OCI-M2 (cell line): Measurements from ENCODE around the gene PLS1.
"Not testable (repeated sequence)": the region's sequence is repeated elsewhere in the genome, so short reads cannot be mapped to it uniquely, and the experiment has no call there.

Source experiments
- DNase-seq: peaks from one replicate; lab custom pipeline; 2025; ENCODE audit not compliant: unreplicated experiment; lab: John Stamatoyannopoulos, UW

Gene PLS1

GRCh38 chr3:142595951-142596725 is at the start of gene PLS1:
TSS of gene PLS1 (plus strand) at chr3:142596393. CDS start at chr3:142664238, 67,845 bp downstream.
- peak; percentile 44 for DNase-seq

GRCh38 chr3:142549986-142550385 is 46.2 kb upstream of the PLS1 start:
- no peak for DNase-seq

- DNase-seq, result not testable (repeated sequence)
These were observed 43.6 kb upstream of the PLS1 start for GRCh38 chr3:142552579-142552978.

- DNase-seq, result no peak
These were observed 42.5 kb upstream of the PLS1 start for GRCh38 chr3:142553741-142554140.

GRCh38 chr3:142560118-142560517 is 36.1 kb upstream of the PLS1 start:
- DNase-seq, result no peak

- no peak for DNase-seq
These were observed 32.6 kb upstream of the PLS1 start for GRCh38 chr3:142563496-142563997.

- no peak for DNase-seq
These were observed 30.1 kb upstream of the PLS1 start for GRCh38 chr3:142566096-142566495.

- no peak for DNase-seq
These were observed 27.7 kb upstream of the PLS1 start for GRCh38 chr3:142568393-142569017.

GRCh38 chr3:142569422-142569821 is 26.8 kb upstream of the PLS1 start:
- not testable (repeated sequence) for DNase-seq

GRCh38 chr3:142574223-142574622 is 22.0 kb upstream of the PLS1 start:
- not testable (repeated sequence) for DNase-seq

- no peak for DNase-seq
These were observed 21.5 kb upstream of the PLS1 start for GRCh38 chr3:142574665-142575064.

GRCh38 chr3:142576792-142577191 is 19.4 kb upstream of the PLS1 start:
- DNase-seq, result no peak

- no peak for DNase-seq
These were observed 18.4 kb upstream of the PLS1 start for GRCh38 chr3:142577696-142578328.

GRCh38 chr3:142578329-142579223 is 17.6 kb upstream of the PLS1 start, which contains the start of gene ATR:
TSS of gene ATR (minus strand) at chr3:142578733. CDS start at chr3:142578704, 29 bp downstream.
- DNase-seq, result peak; percentile 45

GRCh38 chr3:142580061-142580423 is 16.2 kb upstream of the PLS1 start:
- no peak for DNase-seq

GRCh38 chr3:142581070-142581469 is 15.1 kb upstream of the PLS1 start:
- not testable (repeated sequence) for DNase-seq

- peak; percentile 6 for DNase-seq
These were observed 9.3 kb upstream of the PLS1 start for GRCh38 chr3:142586803-142587406.

GRCh38 chr3:142588703-142589102 is 7.5 kb upstream of the PLS1 start:
- DNase-seq, result no peak

- not testable (repeated sequence) for DNase-seq
These were observed 3.9 kb upstream of the PLS1 start for GRCh38 chr3:142592268-142592667.

GRCh38 chr3:142595141-142595540 is 1.1 kb upstream of the PLS1 start:
- no peak for DNase-seq
